Activated CD8-positive, alpha-beta memory T cell treated with anti-CD3 and anti-CD28 coated beads for 4 hours (primary cell): ENCODE results near the gene CCL11.

Source experiments
- DNase-seq, 2 donors: peaks; one replicate each; pipeline ENCODE4 v3.0.0-alpha.2; 2020; ENCODE audit warnings: low read depth in 2 of 2

The CCL11 gene

GRCh38 chr17:34257299-34257985 is 28.1 kb upstream of the CCL11 start:
- DNase-seq = no peak

GRCh38 chr17:34257986-34258326 is 27.6 kb upstream of the CCL11 start:
- DNase-seq = no peak

- DNase-seq = no peak
These were observed 26.4 kb upstream of the CCL11 start for GRCh38 chr17:34259146-34259545.

GRCh38 chr17:34260861-34261260 is 24.7 kb upstream of the CCL11 start:
- no peak for DNase-seq

- DNase-seq = no peak
These were observed 23.8 kb upstream of the CCL11 start for GRCh38 chr17:34261568-34262337.

DNA sequence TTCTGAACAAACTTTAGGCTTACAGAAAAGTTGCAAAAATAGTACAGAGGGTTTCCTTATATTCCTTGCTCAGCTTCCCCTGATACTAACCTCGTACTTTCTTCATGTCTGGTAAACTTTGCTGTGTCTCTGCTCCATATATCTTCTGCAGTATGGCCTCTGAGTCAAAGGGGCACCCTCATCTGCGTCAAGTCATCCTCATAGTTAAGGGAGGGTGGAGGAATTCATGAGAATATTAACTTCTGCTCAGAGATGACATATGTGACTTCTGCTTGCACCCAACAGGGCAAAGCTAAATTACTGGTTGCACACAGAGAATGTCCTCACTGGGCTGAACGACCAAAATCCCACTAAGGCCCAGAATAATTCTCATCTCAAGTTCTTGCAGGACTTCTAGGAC is 19.8 kb upstream of the CCL11 start:
- DNase-seq = no peak

GRCh38 chr17:34269969-34270368 is 15.6 kb upstream of the CCL11 start, which contains the start of gene CCL7:
Gene CCL7, plus strand, starts transcription at chr17:34270221. Its CDS starts 70 bp downstream, at chr17:34270291.
- DNase-seq = no peak

DNA sequence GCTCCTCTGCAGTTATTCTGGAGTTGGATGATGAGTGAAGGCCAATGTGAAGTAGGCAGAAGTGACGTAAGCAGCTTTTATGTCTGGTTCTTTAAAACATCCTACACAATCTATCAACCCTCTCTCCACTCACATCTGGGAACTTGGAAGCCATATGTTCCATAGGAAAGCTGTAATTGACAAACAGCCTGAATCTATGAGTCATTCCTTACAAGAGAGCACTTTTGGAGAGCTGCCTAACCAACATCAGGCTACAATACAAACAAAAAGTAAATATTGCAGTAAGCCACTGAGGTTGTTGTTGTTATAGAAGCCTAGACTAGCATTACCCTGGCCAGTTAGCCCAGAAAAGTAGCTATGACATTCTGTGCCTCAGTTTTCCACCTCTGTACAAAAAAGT is 9.7 kb upstream of the CCL11 start:
- no peak for DNase-seq

DNA sequence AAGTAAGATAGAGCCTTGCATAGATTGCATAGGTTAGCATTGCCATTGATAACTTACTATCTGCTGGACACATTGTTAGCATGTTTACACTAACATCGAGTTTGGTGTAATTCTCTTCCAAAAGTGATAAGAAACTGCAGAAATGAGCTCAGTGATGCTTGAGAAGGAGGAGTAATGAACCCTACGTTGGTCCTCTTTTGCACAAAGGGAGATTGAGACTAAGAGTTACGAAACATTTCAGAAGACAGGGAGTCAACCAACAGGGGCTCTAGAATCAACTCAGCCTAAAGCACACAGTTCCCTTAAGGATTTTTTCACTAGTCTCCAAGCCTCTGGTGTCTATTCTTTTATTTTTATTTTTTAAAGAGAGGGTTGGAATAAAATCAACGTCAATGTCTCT is 8.7 kb upstream of the CCL11 start:
- no peak for DNase-seq

GRCh38 chr17:34283571-34283970 is 2.0 kb upstream of the CCL11 start:
- DNase-seq = no peak

GRCh38 chr17:34287875-34288274 is 2.3 kb downstream of the CCL11 start:
- no peak for DNase-seq

GRCh38 chr17:34290586-34290985 is 5.0 kb downstream of the CCL11 start:
- DNase-seq = no peak

GRCh38 chr17:34291721-34292348 is 6.3 kb downstream of the CCL11 start:
- no peak for DNase-seq

GRCh38 chr17:34299027-34299426 is 13.5 kb downstream of the CCL11 start:
- no peak for DNase-seq

- no peak for DNase-seq
These were observed 14.5 kb downstream of the CCL11 start for GRCh38 chr17:34299956-34300577.

DNA sequence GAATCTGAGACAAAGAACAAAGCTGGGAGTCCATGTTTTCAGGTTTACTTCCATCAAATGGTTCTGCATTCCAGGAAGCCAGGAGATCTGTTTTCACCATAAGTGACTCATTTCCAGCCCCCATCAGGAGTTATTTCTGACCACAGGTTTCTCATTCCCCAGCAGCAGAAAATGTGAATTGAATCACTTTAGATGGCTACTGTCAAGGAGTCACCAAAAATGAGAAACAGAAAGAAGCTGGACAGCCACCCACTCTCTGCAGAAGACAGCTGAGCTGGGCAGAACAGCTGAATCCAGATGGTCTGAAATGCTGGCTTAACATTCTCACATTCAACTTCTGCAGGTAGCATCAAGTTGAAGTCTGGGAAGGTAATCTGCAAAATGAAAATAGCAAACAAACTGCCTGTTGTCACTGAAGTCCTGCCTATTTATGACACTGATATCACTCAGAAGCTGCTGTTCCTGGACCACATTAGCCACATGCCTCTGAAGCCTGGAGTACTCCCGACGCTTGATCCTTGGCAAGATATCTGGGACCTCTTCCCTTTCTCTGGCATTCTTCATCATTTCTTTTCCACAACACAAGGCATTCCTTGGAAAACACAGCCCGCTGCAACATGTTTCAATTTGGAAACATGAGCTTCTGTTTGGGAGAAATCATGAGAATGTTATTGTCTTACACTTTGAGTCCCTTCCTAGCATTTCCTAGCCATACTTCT is 15.3 kb downstream of the CCL11 start:
- DNase-seq = no peak

- no peak for DNase-seq
These were observed 16.4 kb downstream of the CCL11 start for GRCh38 chr17:34301986-34302385.

- no peak for DNase-seq
These were observed 17.1 kb downstream of the CCL11 start for GRCh38 chr17:34302636-34303035.

DNA sequence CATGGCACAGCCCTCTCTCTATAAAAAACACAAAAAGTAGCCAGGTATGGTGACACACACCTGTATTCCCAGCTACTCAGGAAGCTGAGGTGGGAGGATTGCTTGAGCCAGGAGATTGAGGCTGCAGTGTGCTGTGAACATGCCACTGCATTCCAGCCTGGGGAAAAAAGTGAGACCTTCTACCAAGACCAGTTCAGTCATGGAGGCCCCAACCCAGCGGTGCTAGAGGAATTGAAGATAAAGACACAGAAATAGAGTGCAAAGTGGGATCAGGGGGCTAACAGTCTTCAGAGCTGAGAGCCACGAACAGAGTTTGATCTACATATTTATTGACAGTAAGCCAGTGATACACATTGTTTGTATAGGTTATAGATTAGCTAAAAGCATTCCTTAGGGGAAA is 18.1 kb downstream of the CCL11 start:
- DNase-seq = no peak

- no peak for DNase-seq
These were observed 19.5 kb downstream of the CCL11 start for GRCh38 chr17:34305061-34305460.

DNA sequence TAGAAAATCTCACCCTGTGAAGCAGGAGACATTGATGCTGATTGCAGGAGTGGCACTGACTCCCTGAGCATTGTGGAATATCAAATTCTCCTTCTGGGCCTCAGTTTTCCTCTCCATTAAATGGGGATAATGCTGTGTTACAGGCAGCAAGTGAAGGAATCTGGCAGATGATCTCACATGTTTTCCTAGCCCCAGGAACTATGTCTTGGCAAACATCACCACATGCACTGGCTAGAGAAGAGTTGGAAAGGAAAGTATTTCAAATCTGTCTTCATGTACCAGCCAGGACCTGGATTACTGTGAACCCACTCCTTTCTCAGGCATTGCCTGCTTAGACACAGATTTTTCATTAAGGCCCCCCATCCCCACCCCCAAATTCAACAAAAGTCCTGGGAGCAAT is 20.1 kb downstream of the CCL11 start:
- DNase-seq = no peak

- no peak for DNase-seq
These were observed 20.9 kb downstream of the CCL11 start for GRCh38 chr17:34306466-34306865.
